Keratinocyte (primary cell): ENCODE data around the gene RPP38.

Experiments
- EZH2 ChIP-seq: IDR thresholded peaks from one replicate; pipeline ENCODE4 v1.6.1; 2012; ENCODE audit warnings: inconsistent platforms, mild to moderate bottlenecking, low read length, moderate library complexity
- TF ChIP-seq, protein P1 (sequence below), 3 experiments: IDR thresholded peaks in 1 of 3; conservative IDR thresholded peaks in 1 of 3; optimal IDR thresholded peaks in 1 of 3; 2 replicates in 2 of 3; 3 replicates in 1 of 3; pipeline versions ENCODE3 to v1.5.1; 2011; ENCODE audit warnings: low read length in 3 of 3, mild to moderate bottlenecking in 3 of 3, moderate library complexity in 2 of 3, control low read depth in 1 of 3, inconsistent platforms in 1 of 3; ENCODE audit not compliant: insufficient read depth in 2 of 3; ENCODE audit errors: extremely low read depth in 1 of 3

DNA sequence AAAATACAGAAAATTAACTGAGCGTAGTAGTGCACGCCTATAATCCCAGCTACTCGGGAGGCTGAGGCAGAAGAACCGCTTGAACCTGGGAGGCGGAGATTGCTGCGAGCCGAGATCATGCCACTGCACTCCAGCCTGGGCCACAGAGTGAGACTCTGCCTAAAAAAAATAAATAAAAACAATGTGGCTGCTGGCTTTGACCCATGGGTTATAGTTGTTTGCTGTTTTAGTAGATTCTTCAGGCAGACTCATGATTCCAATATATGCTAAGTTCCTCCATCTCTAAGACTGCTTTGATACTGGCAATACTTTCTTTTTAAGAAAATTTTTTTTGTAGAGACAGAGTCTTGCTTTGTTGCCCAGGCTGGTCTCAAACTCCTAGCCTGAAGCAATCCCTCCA, 45.0 kb upstream of the RPP38 start:
- TF ChIP-seq, protein P1, sequence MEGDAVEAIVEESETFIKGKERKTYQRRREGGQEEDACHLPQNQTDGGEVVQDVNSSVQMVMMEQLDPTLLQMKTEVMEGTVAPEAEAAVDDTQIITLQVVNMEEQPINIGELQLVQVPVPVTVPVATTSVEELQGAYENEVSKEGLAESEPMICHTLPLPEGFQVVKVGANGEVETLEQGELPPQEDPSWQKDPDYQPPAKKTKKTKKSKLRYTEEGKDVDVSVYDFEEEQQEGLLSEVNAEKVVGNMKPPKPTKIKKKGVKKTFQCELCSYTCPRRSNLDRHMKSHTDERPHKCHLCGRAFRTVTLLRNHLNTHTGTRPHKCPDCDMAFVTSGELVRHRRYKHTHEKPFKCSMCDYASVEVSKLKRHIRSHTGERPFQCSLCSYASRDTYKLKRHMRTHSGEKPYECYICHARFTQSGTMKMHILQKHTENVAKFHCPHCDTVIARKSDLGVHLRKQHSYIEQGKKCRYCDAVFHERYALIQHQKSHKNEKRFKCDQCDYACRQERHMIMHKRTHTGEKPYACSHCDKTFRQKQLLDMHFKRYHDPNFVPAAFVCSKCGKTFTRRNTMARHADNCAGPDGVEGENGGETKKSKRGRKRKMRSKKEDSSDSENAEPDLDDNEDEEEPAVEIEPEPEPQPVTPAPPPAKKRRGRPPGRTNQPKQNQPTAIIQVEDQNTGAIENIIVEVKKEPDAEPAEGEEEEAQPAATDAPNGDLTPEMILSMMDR (optimal IDR thresholded peaks at IDR 0.05 in 1 of 3, IDR thresholded peaks at IDR 0.05 in 1 of 3, conservative IDR thresholded peaks at IDR 0.05 in 1 of 3; ENCODE audit: extremely low read depth in 1 of 3, insufficient read depth in 2 of 3, low read length in 3 of 3) = no peak
- TF ChIP-seq EZH2 = no peak
